GM12878 (cell line): ENCODE measurements around the gene UBQLN1. TPM values are rescaled to one million over a fixed set of nuclear protein-coding genes. Genes with fewer than 3 reads are reported as not detected.

Experiments used
- ATAC-seq: fragments of 200-7000 bp; cut with Tn5 transposase; 3 replicates; pipeline ENCODE4 v1.9.1; 2020; ENCODE audit warnings: mild to moderate bottlenecking, moderate library complexity
- BruUV-seq: library from RNA; stranded (reverse); fragments of 400-500 nt; replicated peaks from 2 replicates; lab custom pipeline; 2021; lab: Mats Ljungman, UMichigan
- CTCF ChIA-PET: fragments of 300-600 bp; sonication (Branson Sonifier 250); formaldehyde crosslinking; extraction: SDS; loops from one replicate; lab custom pipeline; 2021; ENCODE audit warnings: inconsistent platforms; lab: Yijun Ruan, JAX
- POLR2A ChIA-PET: fragments of 350-600 bp; formaldehyde crosslinking; extraction: SDS; loops from one replicate; lab custom pipeline; 2021; ENCODE audit warnings: inconsistent platforms; lab: Charles Lee
- RAD21 ChIA-PET: fragments of 300-600 bp; sonication (Branson Sonifier 250); formaldehyde crosslinking; loops from one replicate; lab custom pipeline; 2023; ENCODE audit warnings: antibody characterized with exemption; ENCODE audit not compliant: unreplicated experiment; lab: Charles Lee
- SMC1A ChIA-PET: fragments of 300-600 bp; sonication (Branson Sonifier 250); formaldehyde crosslinking; loops from one replicate; lab custom pipeline; 2023; ENCODE audit not compliant: unreplicated experiment, uncharacterized antibody; lab: Charles Lee
- DNase-seq: peaks from one replicate; pipeline ENCODE4 v3.0.0-alpha.2; 2011; ENCODE audit warnings: low read depth, low spot score
- FAIRE-seq: peaks from 3 replicates; lab custom pipeline; 2011; peaks lifted over from hg19 to GRCh38; lab: Jason Lieb, UNC
- H2AFZ ChIP-seq: 2 replicates; pipeline ENCODE4 v1.6.0; 2011; ENCODE audit warnings: low read depth, low read length, control low read depth; ENCODE audit not compliant: control insufficient read depth
- H3K27ac ChIP-seq: 2 replicates; pipeline ENCODE4 v1.5.1; 2011; ENCODE audit warnings: control low read depth; ENCODE audit not compliant: control insufficient read depth, insufficient read depth
- H3K27me3 ChIP-seq, 2 experiments: replicated peaks in 1 of 2; 2 replicates each; pipeline versions ENCODE4 v1.6.0 to v1.6.1; 2011; ENCODE audit warnings: low read length in 1 of 2; ENCODE audit not compliant: control insufficient read depth in 2 of 2, insufficient read depth in 2 of 2
- H3K36me3 ChIP-seq, 2 experiments: 2 replicates each; pipeline ENCODE4 v1.5.1; 2011; ENCODE audit warnings: low read length in 1 of 2; ENCODE audit not compliant: control insufficient read depth in 2 of 2, insufficient read depth in 2 of 2
- H3K4me1 ChIP-seq: 2 replicates; pipeline ENCODE4 v1.6.1; 2011; ENCODE audit warnings: mild to moderate bottlenecking, low read length, moderate library complexity, mixed read lengths; ENCODE audit not compliant: control insufficient read depth, insufficient read depth
- H3K4me2 ChIP-seq: 2 replicates; pipeline ENCODE4 v1.6.0; 2011; ENCODE audit warnings: control low read depth; ENCODE audit not compliant: control insufficient read depth, insufficient read depth
- H3K4me3 ChIP-seq: fragments of 200-600 bp; sonication (generic); 2 replicates; pipeline ENCODE4 v1.5.1; 2016
- H3K79me2 ChIP-seq: 2 replicates; pipeline ENCODE4 v1.6.0; 2011; ENCODE audit warnings: low read length; ENCODE audit not compliant: control insufficient read depth, insufficient read depth
- H3K9ac ChIP-seq: 2 replicates; pipeline ENCODE4 v1.8.0; 2011; ENCODE audit warnings: low read length, control low read depth, mixed read lengths; ENCODE audit not compliant: control insufficient read depth, insufficient read depth
- H3K9me3 ChIP-seq: replicated peaks from 3 replicates; pipeline ENCODE4 v1.5.1; 2011; ENCODE audit warnings: mild to moderate bottlenecking, low read length; ENCODE audit not compliant: control insufficient read depth, insufficient read depth
- H4K20me1 ChIP-seq: 2 replicates; pipeline ENCODE4 v1.6.0; 2011; ENCODE audit not compliant: control insufficient read depth, insufficient read depth
- ATF7 ChIP-seq: fragments of 450-650 bp; IDR thresholded peaks from 2 replicates; pipeline ENCODE4 v1.6.1; 2016; ENCODE audit warnings: low read depth, mild to moderate bottlenecking
- BHLHE40 ChIP-seq, 2 experiments: fragments of 450-650 bp in 1 of 2; IDR thresholded peaks; 2 replicates each; pipeline ENCODE4 v1.6.1; 2011 to 2017; ENCODE audit warnings: low read depth in 2 of 2, borderline replicate concordance in 1 of 2, improper control_type of control experiment in 1 of 2, low read length in 1 of 2, mild to moderate bottlenecking in 1 of 2
- CBFB ChIP-seq: IDR thresholded peaks from 2 replicates; pipeline ENCODE4 v1.6.1; 2016; ENCODE audit warnings: antibody characterized with exemption, low read depth
- CHD1 ChIP-seq: IDR thresholded peaks from 2 replicates; pipeline ENCODE4 v1.6.1; 2012; ENCODE audit warnings: low read depth, low read length, improper control_type of control experiment
- EGR1 ChIP-seq, 2 experiments: IDR thresholded peaks; 1 replicate in 1 of 2; 2 replicates in 1 of 2; pipeline ENCODE4 v1.6.1; 2011 to 2012; ENCODE audit warnings: low read depth in 2 of 2, low read length in 2 of 2, borderline replicate concordance in 1 of 2, mild to moderate bottlenecking in 1 of 2, moderate library complexity in 1 of 2
- EZH2 ChIP-seq: IDR thresholded peaks from 2 replicates; pipeline ENCODE4 v1.6.1; 2012; ENCODE audit warnings: low read depth, mild to moderate bottlenecking, control low read depth, inconsistent platforms, low read length, borderline replicate concordance; ENCODE audit not compliant: control insufficient read depth
- JUND ChIP-seq: IDR thresholded peaks from 2 replicates; pipeline ENCODE4 v1.6.1; 2012; ENCODE audit warnings: low read depth, mild to moderate bottlenecking, low read length, improper control_type of control experiment, moderate library complexity
- KAT2A ChIP-seq: conservative IDR thresholded peaks from 2 replicates; pipeline ENCODE4 v1.6.1; 2011; ENCODE audit warnings: low read depth, low read length; ENCODE audit not compliant: control insufficient read depth
- MTA2 ChIP-seq: fragments of 450-650 bp; IDR thresholded peaks from 2 replicates; pipeline ENCODE4 v1.6.1; 2016; ENCODE audit warnings: low read depth, mild to moderate bottlenecking, moderate library complexity
- NBN ChIP-seq: fragments of 450-650 bp; IDR thresholded peaks from 2 replicates; pipeline ENCODE4 v1.6.1; 2016
- PAX8 ChIP-seq: fragments of 450-650 bp; IDR thresholded peaks from 2 replicates; pipeline ENCODE4 v1.6.1; 2017; ENCODE audit warnings: mild to moderate bottlenecking, moderate library complexity
- RAD21 ChIP-seq: IDR thresholded peaks from 2 replicates; pipeline ENCODE4 v1.6.1; 2011; ENCODE audit warnings: mild to moderate bottlenecking, low read depth, low read length, moderate library complexity; ENCODE audit not compliant: insufficient read depth
- SIN3A ChIP-seq: IDR thresholded peaks from 2 replicates; pipeline ENCODE4 v1.6.1; 2012; ENCODE audit warnings: low read depth, low read length, improper control_type of control experiment
- SMARCA5 ChIP-seq: fragments of 450-650 bp; IDR thresholded peaks from 2 replicates; pipeline ENCODE4 v1.6.1; 2017; ENCODE audit warnings: mild to moderate bottlenecking
- TCF12 ChIP-seq: IDR thresholded peaks from 2 replicates; pipeline ENCODE4 v1.6.1; 2011; ENCODE audit warnings: low read depth, mild to moderate bottlenecking, low read length
- YY1 ChIP-seq: IDR thresholded peaks from 2 replicates; pipeline ENCODE4 v1.6.1; 2011; ENCODE audit warnings: low read depth, mild to moderate bottlenecking, low read length
- ZBED1 ChIP-seq: IDR thresholded peaks from 2 replicates; pipeline ENCODE4 v1.6.1; 2016; ENCODE audit warnings: borderline replicate concordance
- WGBS: methylation state at CpG from one replicate; pipeline ENCODE4 v1.1.6; 2016; ENCODE audit warnings: low lambda C conversion rate; ENCODE audit not compliant: insufficient replicate concordance, insufficient coverage; ENCODE audit errors: missing lambda C conversion rate; 5-methylcytosine and 5-hydroxymethylcytosine counted together
- in situ Hi-C: fragments of 300-500 bp; cut with MboI; formaldehyde crosslinking; loops from 9 replicates; pipeline ENCODE4 v1.14.3; 2018; ENCODE audit warnings: mixed read lengths
- intact Hi-C: fragments of 100-400 bp; cut with micrococcal nuclease; formaldehyde crosslinking; loops from one replicate; pipeline ENCODE4 v1.14.2; 2022; ENCODE audit not compliant: unreplicated experiment
- polyA plus RNA-seq, 11 experiments: library from polyadenylated mRNA; depleted of rRNA in 4 of 11; unstranded in 6 of 11; stranded (reverse) in 5 of 11; fragments of >200 nt; fragmentation: Nextera tagmentation in 4 of 11; fragmentation: Illumina TruSeq in 1 of 11; extraction: Ambion mirVana in 4 of 11; extraction: Trizol in 1 of 11; gene quantifications; 1 replicate in 1 of 11; 2 replicates in 10 of 11; pipeline versions ENCODE4 v1.2.1 to v1.2.3, GENCODE V29; 2011 to 2016; ENCODE audit warnings: inconsistent platforms in 2 of 11, missing spikeins in 2 of 11, low read depth in 1 of 11
- total RNA-seq, 4 experiments: library from RNA; depleted of rRNA in 3 of 4; stranded (reverse); fragments of >200 nt in 3 of 4; fragmentation: Illumina TruSeq in 1 of 4; extraction: Trizol in 1 of 4; gene quantifications; 2 replicates each; pipeline versions ENCODE4 v1.2.1 to v1.2.3, GENCODE V29; 2013 to 2021
- TF ChIP-seq, protein P1 (sequence below): fragments of 450-650 bp; IDR thresholded peaks from 2 replicates; pipeline ENCODE4 v1.6.1; 2016; ENCODE audit warnings: mild to moderate bottlenecking
- TF ChIP-seq, protein P2 (sequence below): IDR thresholded peaks from 2 replicates; pipeline ENCODE4 v1.6.1; 2012; ENCODE audit warnings: low read length, inconsistent platforms
- TF ChIP-seq, protein P3 (sequence below): IDR thresholded peaks from 2 replicates; pipeline ENCODE4 v1.6.1; 2011; ENCODE audit warnings: mild to moderate bottlenecking, low read depth, low read length, moderate library complexity; ENCODE audit not compliant: insufficient replicate concordance

UBQLN1 gene
- total and polyA plus RNA-seq, 10 of the 15 experiments (the other 5 are each of a cell fraction or from before 2014, with no cell fraction given), result 12.4 to 118 (median 66.1) TPM

DNA sequence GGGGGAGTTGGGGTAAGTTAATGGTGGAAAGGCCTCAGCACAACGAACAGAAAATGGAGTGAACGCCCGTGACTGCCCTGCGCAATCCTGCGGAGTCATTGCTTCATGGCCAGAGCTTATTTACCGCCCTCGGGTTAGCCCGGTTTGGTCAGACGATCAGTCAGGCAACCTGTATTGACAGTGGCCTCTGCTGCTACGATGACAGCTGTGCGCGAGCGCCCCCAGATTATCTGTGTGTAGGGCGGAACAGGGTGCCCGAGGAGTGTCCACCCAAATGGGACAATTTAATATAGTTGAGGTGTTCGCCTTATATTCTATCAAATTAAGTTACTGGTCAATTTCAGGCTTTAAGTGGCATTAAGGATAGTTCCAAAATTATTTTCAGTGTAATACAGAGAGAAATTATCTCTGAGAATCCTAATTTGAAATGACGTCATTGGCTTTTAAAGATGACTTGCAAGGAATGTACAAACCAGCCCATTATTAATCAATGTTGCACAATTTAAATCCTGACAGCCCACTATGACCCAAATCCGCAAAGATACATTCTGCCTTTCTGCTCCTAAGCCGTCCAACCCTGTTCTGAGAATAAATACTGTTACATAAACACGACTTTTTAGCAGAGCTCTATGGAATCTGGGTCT lies 879 bp upstream of the UBQLN1 start:
- no peak for DNase-seq
- in situ Hi-C loops (no loop called here), intact Hi-C loops (loop anchor here (5.0 kb wide), 2 partner anchors 214 to 274 kb away; partner anchors contain the start of genes HNRNPK, KIF27 and RMI1)
- H3K27me3 ChIP-seq, result no peaks in the 10 kb centered on the region
- RAD21 ChIA-PET, result interaction anchor here (0.9 to 3.5 kb wide), 11 partner anchors 9 to 88 kb away, joined by 3 to 17 read pairs (median 5); no protein-coding TSS in a partner anchor
- peak; percentile 72 for ATAC-seq
- peaks cover 42% of the 10 kb centered on the region for H3K79me2 ChIP-seq
- H3K27ac ChIP-seq, result peak overlapping the region; percentile 96
- POLR2A ChIA-PET, result interaction anchor here (1.0 to 1.9 kb wide), 7 partner anchors 9 to 271 kb away, joined by 3 to 9 read pairs (median 5); partner anchors contain the start of genes HNRNPK and RMI1
- H3K4me1 ChIP-seq, result no peaks in the 10 kb centered on the region
- TSS peak; percentile 94 for BruUV-seq
- H3K36me3 ChIP-seq, result no peaks in the 10 kb centered on the region
- peak overlapping the region; percentile 77 for H3K4me2 ChIP-seq
- peak overlapping the region; percentile 90 for H3K4me3 ChIP-seq
- FAIRE-seq, result no peak
- H3K9me3 ChIP-seq, result no peaks in the 10 kb centered on the region
- WGBS, result 6% methylated on average over 20 of the region's 20 CpGs
- CTCF ChIA-PET, result interaction anchor here (0.8 to 4.7 kb wide), 17 partner anchors 9 to 374 kb away, joined by 3 to 22 read pairs (median 5); partner anchors contain the start of gene IDNK
- H4K20me1 ChIP-seq, result no peaks in the 10 kb centered on the region
- H2AFZ ChIP-seq, result peak overlapping the region; percentile 92
- SMC1A ChIA-PET, result interaction anchor here (0.9 to 4.2 kb wide), 7 partner anchors 9 to 88 kb away, joined by 3 to 18 read pairs (median 10); partner anchors contain the start of gene IDNK
- H3K9ac ChIP-seq, result peak overlapping the region; percentile 84
- TF ChIP-seq CBFB, result no peak
- TF ChIP-seq SMARCA5, result 0 out of 2 replicates have a peak, but pooled peaks have one; percentile 53
- TF ChIP-seq SIN3A, result 0 out of 2 replicates have a peak, but pooled peaks have one; percentile 1
- TF ChIP-seq CHD1, result 0 out of 2 replicates have a peak, but pooled peaks have one; percentile 31
- TF ChIP-seq ATF7, result peak; percentile 98
- peak; percentile 57 for TF ChIP-seq RAD21
- TF ChIP-seq TCF12, result 0 out of 2 replicates have a peak, but pooled peaks have one; percentile 17
- TF ChIP-seq, protein P1, sequence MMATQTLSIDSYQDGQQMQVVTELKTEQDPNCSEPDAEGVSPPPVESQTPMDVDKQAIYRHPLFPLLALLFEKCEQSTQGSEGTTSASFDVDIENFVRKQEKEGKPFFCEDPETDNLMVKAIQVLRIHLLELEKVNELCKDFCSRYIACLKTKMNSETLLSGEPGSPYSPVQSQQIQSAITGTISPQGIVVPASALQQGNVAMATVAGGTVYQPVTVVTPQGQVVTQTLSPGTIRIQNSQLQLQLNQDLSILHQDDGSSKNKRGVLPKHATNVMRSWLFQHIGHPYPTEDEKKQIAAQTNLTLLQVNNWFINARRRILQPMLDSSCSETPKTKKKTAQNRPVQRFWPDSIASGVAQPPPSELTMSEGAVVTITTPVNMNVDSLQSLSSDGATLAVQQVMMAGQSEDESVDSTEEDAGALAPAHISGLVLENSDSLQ, result 0 out of 2 replicates have a peak, but pooled peaks have one; percentile 38
- no peak for TF ChIP-seq KAT2A
- TF ChIP-seq BHLHE40 (IDR thresholded peaks at IDR 0.05; ENCODE audit: borderline replicate concordance in 1 of 2, low read depth in 2 of 2, low read length in 1 of 2), result peak; percentile 56 to 86; a peak in 3 of 4 replicates
- TF ChIP-seq, protein P2, sequence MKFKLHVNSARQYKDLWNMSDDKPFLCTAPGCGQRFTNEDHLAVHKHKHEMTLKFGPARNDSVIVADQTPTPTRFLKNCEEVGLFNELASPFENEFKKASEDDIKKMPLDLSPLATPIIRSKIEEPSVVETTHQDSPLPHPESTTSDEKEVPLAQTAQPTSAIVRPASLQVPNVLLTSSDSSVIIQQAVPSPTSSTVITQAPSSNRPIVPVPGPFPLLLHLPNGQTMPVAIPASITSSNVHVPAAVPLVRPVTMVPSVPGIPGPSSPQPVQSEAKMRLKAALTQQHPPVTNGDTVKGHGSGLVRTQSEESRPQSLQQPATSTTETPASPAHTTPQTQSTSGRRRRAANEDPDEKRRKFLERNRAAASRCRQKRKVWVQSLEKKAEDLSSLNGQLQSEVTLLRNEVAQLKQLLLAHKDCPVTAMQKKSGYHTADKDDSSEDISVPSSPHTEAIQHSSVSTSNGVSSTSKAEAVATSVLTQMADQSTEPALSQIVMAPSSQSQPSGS, result peak; percentile 52
- TF ChIP-seq, protein P3, sequence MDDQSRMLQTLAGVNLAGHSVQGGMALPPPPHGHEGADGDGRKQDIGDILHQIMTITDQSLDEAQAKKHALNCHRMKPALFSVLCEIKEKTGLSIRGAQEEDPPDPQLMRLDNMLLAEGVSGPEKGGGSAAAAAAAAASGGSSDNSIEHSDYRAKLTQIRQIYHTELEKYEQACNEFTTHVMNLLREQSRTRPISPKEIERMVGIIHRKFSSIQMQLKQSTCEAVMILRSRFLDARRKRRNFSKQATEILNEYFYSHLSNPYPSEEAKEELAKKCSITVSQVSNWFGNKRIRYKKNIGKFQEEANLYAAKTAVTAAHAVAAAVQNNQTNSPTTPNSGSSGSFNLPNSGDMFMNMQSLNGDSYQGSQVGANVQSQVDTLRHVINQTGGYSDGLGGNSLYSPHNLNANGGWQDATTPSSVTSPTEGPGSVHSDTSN, result peak; percentile 49
- no peak for TF ChIP-seq NBN
- TF ChIP-seq MTA2, result 0 out of 2 replicates have a peak, but pooled peaks have one; percentile 6
- 0 out of 2 replicates have a peak, but pooled peaks have one; percentile 70 for TF ChIP-seq JUND
- TF ChIP-seq EGR1 (IDR thresholded peaks at IDR 0.05; ENCODE audit: borderline replicate concordance in 1 of 2, low read depth in 2 of 2, low read length in 2 of 2), result peak in 1 of 2 experiments; percentile 33; a peak in 1 of 3 replicates
- no peak for TF ChIP-seq ZBED1
- peak; percentile 72 for TF ChIP-seq YY1
- no peak for TF ChIP-seq PAX8
- no peak for TF ChIP-seq EZH2
